Stimulated activated naive CD4-positive, alpha-beta T cell treated with Interleukin-2 at 50 U/mL for 16 hours (primary cell): ENCODE data around the gene WFDC9.
A peak's percentile ranks its signal among the peaks of the same experiment; 100 is the strongest.
"Not testable (repeated sequence)": the region's sequence is repeated elsewhere in the genome, so short reads cannot be mapped to it uniquely, and the experiment has no call there.

Source experiments
- DNase-seq: peaks from one replicate; lab custom pipeline; 2025; lab: John Stamatoyannopoulos, UW

The WFDC9 gene

GRCh38 chr20:45631184-45631583 is at the start of gene WFDC9:
Gene WFDC9, minus strand, starts transcription at chr20:45631284. Its CDS starts 21,103 bp downstream, at chr20:45610181.
- no peak for DNase-seq

- no peak for DNase-seq
Measured at GRCh38 chr20:45679650-45680049, 48.6 kb upstream of the WFDC9 start.

GRCh38 chr20:45672765-45673164 is 41.7 kb upstream of the WFDC9 start:
- no peak for DNase-seq

- DNase-seq = no peak
Measured at GRCh38 chr20:45670139-45670538, 39.1 kb upstream of the WFDC9 start, which contains the start of gene WFDC11. Gene WFDC11, minus strand, starts transcription at chr20:45670239. Its CDS starts 19,639 bp downstream, at chr20:45650600.

GRCh38 chr20:45657038-45657437 is 26.0 kb upstream of the WFDC9 start:
- DNase-seq = not testable (repeated sequence)

GRCh38 chr20:45651726-45652125 is 20.6 kb upstream of the WFDC9 start:
- DNase-seq = not testable (repeated sequence)

- DNase-seq = no peak
Measured at GRCh38 chr20:45649312-45649863, 18.3 kb upstream of the WFDC9 start.

GRCh38 chr20:45647441-45648050 is 16.5 kb upstream of the WFDC9 start:
- no peak for DNase-seq

- no peak for DNase-seq
Measured at GRCh38 chr20:45646875-45647274, 15.8 kb upstream of the WFDC9 start.

GRCh38 chr20:45645869-45646268 is 14.8 kb upstream of the WFDC9 start:
- DNase-seq = not testable (repeated sequence)

- not testable (repeated sequence) for DNase-seq
Measured at GRCh38 chr20:45641076-45641475, 10.0 kb upstream of the WFDC9 start.

- DNase-seq = no peak
Measured at GRCh38 chr20:45639687-45640086, 8.6 kb upstream of the WFDC9 start.

GRCh38 chr20:45636513-45636912 is 5.4 kb upstream of the WFDC9 start:
- no peak for DNase-seq

- no peak for DNase-seq
Measured at GRCh38 chr20:45630371-45630770, 713 bp downstream of the WFDC9 start.

- DNase-seq = no peak
Measured at GRCh38 chr20:45629496-45630100, 1.5 kb downstream of the WFDC9 start, which contains the start of gene WFDC10A. Gene WFDC10A, plus strand, starts transcription at chr20:45629739. Its CDS starts 75 bp downstream, at chr20:45629814.

GRCh38 chr20:45626540-45626939 is 4.5 kb downstream of the WFDC9 start:
- DNase-seq = no peak

- no peak for DNase-seq
Measured at GRCh38 chr20:45621593-45621992, 9.5 kb downstream of the WFDC9 start.

- no peak for DNase-seq
Measured at GRCh38 chr20:45617591-45617990, 13.5 kb downstream of the WFDC9 start.

- no peak for DNase-seq
Measured at GRCh38 chr20:45612314-45612713, 18.8 kb downstream of the WFDC9 start.

- peak; percentile 45 for DNase-seq
Measured at GRCh38 chr20:45611054-45611453, 20.0 kb downstream of the WFDC9 start.

- no peak for DNase-seq
Measured at GRCh38 chr20:45607810-45608209, 23.3 kb downstream of the WFDC9 start.

- DNase-seq = no peak
Measured at GRCh38 chr20:45595235-45595634, 35.8 kb downstream of the WFDC9 start.

- no peak for DNase-seq
Measured at GRCh38 chr20:45593498-45593897, 37.6 kb downstream of the WFDC9 start.
